ENCODE data around the gene CD200R1L.

GRCh38 chr3:112873632-112874031 is 27.0 kb upstream of the CD200R1L start:
- no peak for TF ChIP-seq CTCF (IDR thresholded peaks at IDR 0.05)
- no peak for TF ChIP-seq POLR2A (IDR thresholded peaks at IDR 0.05)

Data from body of pancreas (tissue), 4 donors.